ENCODE measurements around the gene CLK3.
"Not testable (repeated sequence)": the region's sequence is repeated elsewhere in the genome, so short reads cannot be mapped to it uniquely, and the experiment has no call there.

CLK3 gene

GRCh38 chr15:74642348-74642733 lies 26.7 kb downstream of the CLK3 start:
- no peak for DNase-seq (ENCODE audit: low read depth, low spot score)

- DNase-seq (ENCODE audit: low read depth, low spot score): no peak
These were observed 27.4 kb downstream of the CLK3 start for GRCh38 chr15:74642734-74643664.

- DNase-seq (ENCODE audit: low read depth, low spot score): no peak
These were observed 28.1 kb downstream of the CLK3 start for GRCh38 chr15:74643665-74644204.

- no peak for DNase-seq (ENCODE audit: low read depth, low spot score)
These were observed 30.8 kb downstream of the CLK3 start for GRCh38 chr15:74646480-74646879.

GRCh38 chr15:74648051-74648842 lies 32.6 kb downstream of the CLK3 start:
- no peak for DNase-seq (ENCODE audit: low read depth, low spot score)

GRCh38 chr15:74651242-74651741 lies 35.7 kb downstream of the CLK3 start:
- no peak for DNase-seq (ENCODE audit: low read depth, low spot score)

GRCh38 chr15:74653426-74654102 lies 37.9 kb downstream of the CLK3 start:
- DNase-seq (ENCODE audit: low read depth, low spot score): no peak

GRCh38 chr15:74655424-74655823 lies 39.8 kb downstream of the CLK3 start:
- no peak for DNase-seq (ENCODE audit: low read depth, low spot score)

- no peak for DNase-seq (ENCODE audit: low read depth, low spot score)
These were observed 41.4 kb downstream of the CLK3 start for GRCh38 chr15:74656935-74657535.

- no peak for DNase-seq (ENCODE audit: low read depth, low spot score)
These were observed 42.2 kb downstream of the CLK3 start for GRCh38 chr15:74657846-74658245.

- not testable (repeated sequence) for DNase-seq (ENCODE audit: low read depth, low spot score)
These were observed 45.6 kb downstream of the CLK3 start for GRCh38 chr15:74661280-74661679.

- no peak for DNase-seq (ENCODE audit: low read depth, low spot score)
These were observed 46.6 kb downstream of the CLK3 start for GRCh38 chr15:74662064-74662860.

- DNase-seq (ENCODE audit: low read depth, low spot score): no peak
These were observed 47.8 kb downstream of the CLK3 start for GRCh38 chr15:74663303-74664027.

- no peak for DNase-seq (ENCODE audit: low read depth, low spot score)
These were observed 48.5 kb downstream of the CLK3 start for GRCh38 chr15:74664028-74664616.

- no peak for DNase-seq (ENCODE audit: low read depth, low spot score)
These were observed 49.0 kb downstream of the CLK3 start for GRCh38 chr15:74664670-74665069.

GRCh38 chr15:74667975-74668374 lies 52.3 kb downstream of the CLK3 start:
- no peak for DNase-seq (ENCODE audit: low read depth, low spot score)

GRCh38 chr15:74669627-74670026 lies 54.0 kb downstream of the CLK3 start:
- no peak for DNase-seq (ENCODE audit: low read depth, low spot score)

GRCh38 chr15:74674161-74674560 lies 58.5 kb downstream of the CLK3 start:
- DNase-seq (ENCODE audit: low read depth, low spot score): no peak

GRCh38 chr15:74676801-74677200 lies 61.2 kb downstream of the CLK3 start:
- no peak for DNase-seq (ENCODE audit: low read depth, low spot score)
